ENCODE data around the gene ADGRV1.

ADGRV1 gene

GRCh38 chr5:90644132-90644531, 85.5 kb downstream of the ADGRV1 start:
- DNase-seq (ENCODE audit: low read depth), result no peak

GRCh38 chr5:90645024-90645610, 86.5 kb downstream of the ADGRV1 start:
- no peak for TF ChIP-seq CTCF (IDR thresholded peaks at IDR 0.05; ENCODE audit: low read length, missing control alignments)
- H3K4me3 ChIP-seq (replicated peaks; ENCODE audit: low read depth, low read length), result no peak overlapping the region
- no peak for DNase-seq (ENCODE audit: low read depth)

More at GRCh38 chr5:90644132-90644531, 85.5 kb downstream of the ADGRV1 start:
- H3K4me3 ChIP-seq (replicated peaks; ENCODE audit: low read depth, low read length), result no peak overlapping the region
- TF ChIP-seq CTCF (IDR thresholded peaks at IDR 0.05; ENCODE audit: low read length, missing control alignments), result no peak

GRCh38 chr5:90650767-90651166, 92.2 kb downstream of the ADGRV1 start:
- no peak for TF ChIP-seq CTCF (IDR thresholded peaks at IDR 0.05; ENCODE audit: low read length, missing control alignments)
- DNase-seq (ENCODE audit: low read depth), result no peak
- H3K4me3 ChIP-seq (replicated peaks; ENCODE audit: low read depth, low read length), result no peak overlapping the region

- DNase-seq (ENCODE audit: low read depth), result no peak
- no peak for TF ChIP-seq CTCF (IDR thresholded peaks at IDR 0.05; ENCODE audit: low read length, missing control alignments)
- no peak overlapping the region for H3K4me3 ChIP-seq (replicated peaks; ENCODE audit: low read depth, low read length)
These were observed 95.6 kb downstream of the ADGRV1 start for GRCh38 chr5:90654215-90654614.

- no peak for TF ChIP-seq CTCF (IDR thresholded peaks at IDR 0.05; ENCODE audit: low read length, missing control alignments)
- no peak for DNase-seq (ENCODE audit: low read depth)
- no peak overlapping the region for H3K4me3 ChIP-seq (replicated peaks; ENCODE audit: low read depth, low read length)
These were observed 96.8 kb downstream of the ADGRV1 start for GRCh38 chr5:90655423-90655822.

- no peak overlapping the region for H3K4me3 ChIP-seq (replicated peaks; ENCODE audit: low read depth, low read length)
- no peak for DNase-seq (ENCODE audit: low read depth)
- no peak for TF ChIP-seq CTCF (IDR thresholded peaks at IDR 0.05; ENCODE audit: low read length, missing control alignments)
These were observed 98.4 kb downstream of the ADGRV1 start for GRCh38 chr5:90657030-90657429.

GRCh38 chr5:90657788-90658187, 99.2 kb downstream of the ADGRV1 start:
- TF ChIP-seq CTCF (IDR thresholded peaks at IDR 0.05; ENCODE audit: low read length, missing control alignments), result no peak
- no peak for DNase-seq (ENCODE audit: low read depth)
- no peak overlapping the region for H3K4me3 ChIP-seq (replicated peaks; ENCODE audit: low read depth, low read length)

Data from fibroblast of pulmonary artery (primary cell).